OCI-LY7 (cell line): ENCODE results near the gene LRP8.

Experiments used
- CTCF ChIP-seq: fragments of 200-600 bp; sonication (generic); conservative IDR thresholded peaks from 2 replicates; pipeline ENCODE4 v1.5.1; 2014; ENCODE audit warnings: mild to moderate bottlenecking, antibody characterized with exemption, low read length, moderate library complexity, mixed read lengths
- EZH2phosphoT487 ChIP-seq: fragments of 200-600 bp; sonication (generic); IDR thresholded peaks from 2 replicates; pipeline ENCODE4 v1.6.1; 2018; ENCODE audit warnings: low read depth, borderline replicate concordance, mild to moderate bottlenecking, mixed run types, antibody characterized with exemption, low read length, moderate library complexity, mixed read lengths

- TF ChIP-seq EZH2phosphoT487 (no peak), CTCF (no peak)
Observed at GRCh38 chr1:53371851-53372250, 44.0 kb upstream of the LRP8 start.
